GM18907 (cell line): ENCODE results near the gene SOX5.
A peak's percentile ranks its signal among the peaks of the same experiment; 100 is the strongest.
"Not testable (repeated sequence)": the region's sequence is repeated elsewhere in the genome, so short reads cannot be mapped to it uniquely, and the experiment has no call there.

Experiments
- ATAC-seq: cut with Tn5 transposase; IDR thresholded peaks from one replicate; pipeline ENCODE4 v1.9.1; 2021; ENCODE audit warnings: mild to moderate bottlenecking, moderate library complexity; ENCODE audit not compliant: unreplicated experiment

SOX5 gene

GRCh38 chr12:23847857-23848256, 101.6 kb downstream of the SOX5 start:
- ATAC-seq, result no peak

GRCh38 chr12:23843958-23844357, 105.5 kb downstream of the SOX5 start:
- no peak for ATAC-seq

- no peak for ATAC-seq
Measured at GRCh38 chr12:23834076-23834475, 115.4 kb downstream of the SOX5 start.

- no peak for ATAC-seq
Measured at GRCh38 chr12:23831739-23832138, 117.7 kb downstream of the SOX5 start.

GRCh38 chr12:23830210-23830609, 119.3 kb downstream of the SOX5 start:
- no peak for ATAC-seq

- peak; percentile 76 for ATAC-seq
Measured at GRCh38 chr12:23827353-23827752, 122.1 kb downstream of the SOX5 start.

GRCh38 chr12:23825124-23825523, 124.3 kb downstream of the SOX5 start:
- not testable (repeated sequence) for ATAC-seq

- ATAC-seq, result no peak
Measured at GRCh38 chr12:23824358-23824757, 125.1 kb downstream of the SOX5 start.

- not testable (repeated sequence) for ATAC-seq
Measured at GRCh38 chr12:23822883-23823282, 126.6 kb downstream of the SOX5 start.

GRCh38 chr12:23817345-23817744, 132.1 kb downstream of the SOX5 start:
- no peak for ATAC-seq

- ATAC-seq, result no peak
Measured at GRCh38 chr12:23816394-23816851, 133.0 kb downstream of the SOX5 start.

GRCh38 chr12:23815810-23816209, 133.7 kb downstream of the SOX5 start:
- ATAC-seq, result no peak

- ATAC-seq, result no peak
Measured at GRCh38 chr12:23813206-23813605, 136.3 kb downstream of the SOX5 start.

GRCh38 chr12:23810329-23810902, 139.1 kb downstream of the SOX5 start:
- ATAC-seq, result no peak

- no peak for ATAC-seq
Measured at GRCh38 chr12:23803540-23803939, 145.9 kb downstream of the SOX5 start.

GRCh38 chr12:23795494-23795893, 154.0 kb downstream of the SOX5 start:
- no peak for ATAC-seq

- ATAC-seq, result no peak
Measured at GRCh38 chr12:23781118-23781517, 168.4 kb downstream of the SOX5 start.

- peak; percentile 65 for ATAC-seq
Measured at GRCh38 chr12:23775208-23775607, 174.3 kb downstream of the SOX5 start.

- ATAC-seq, result no peak
Measured at GRCh38 chr12:23771240-23771949, 178.1 kb downstream of the SOX5 start.

GRCh38 chr12:23770202-23770938, 179.1 kb downstream of the SOX5 start:
- ATAC-seq, result no peak

GRCh38 chr12:23767834-23768233, 181.6 kb downstream of the SOX5 start:
- ATAC-seq, result no peak

GRCh38 chr12:23763724-23764123, 185.7 kb downstream of the SOX5 start:
- ATAC-seq, result no peak
